Epidermal melanocyte (primary cell): ENCODE measurements around the gene VPS37B.
A peak's percentile ranks its signal among the peaks of the same experiment; 100 is the strongest.

ENCODE experiments used
- DNase-seq: peaks from one replicate; pipeline ENCODE4 v3.0.0; 2011; ENCODE audit warnings: low spot score; ENCODE audit not compliant: insufficient read length

Gene VPS37B

DNA sequence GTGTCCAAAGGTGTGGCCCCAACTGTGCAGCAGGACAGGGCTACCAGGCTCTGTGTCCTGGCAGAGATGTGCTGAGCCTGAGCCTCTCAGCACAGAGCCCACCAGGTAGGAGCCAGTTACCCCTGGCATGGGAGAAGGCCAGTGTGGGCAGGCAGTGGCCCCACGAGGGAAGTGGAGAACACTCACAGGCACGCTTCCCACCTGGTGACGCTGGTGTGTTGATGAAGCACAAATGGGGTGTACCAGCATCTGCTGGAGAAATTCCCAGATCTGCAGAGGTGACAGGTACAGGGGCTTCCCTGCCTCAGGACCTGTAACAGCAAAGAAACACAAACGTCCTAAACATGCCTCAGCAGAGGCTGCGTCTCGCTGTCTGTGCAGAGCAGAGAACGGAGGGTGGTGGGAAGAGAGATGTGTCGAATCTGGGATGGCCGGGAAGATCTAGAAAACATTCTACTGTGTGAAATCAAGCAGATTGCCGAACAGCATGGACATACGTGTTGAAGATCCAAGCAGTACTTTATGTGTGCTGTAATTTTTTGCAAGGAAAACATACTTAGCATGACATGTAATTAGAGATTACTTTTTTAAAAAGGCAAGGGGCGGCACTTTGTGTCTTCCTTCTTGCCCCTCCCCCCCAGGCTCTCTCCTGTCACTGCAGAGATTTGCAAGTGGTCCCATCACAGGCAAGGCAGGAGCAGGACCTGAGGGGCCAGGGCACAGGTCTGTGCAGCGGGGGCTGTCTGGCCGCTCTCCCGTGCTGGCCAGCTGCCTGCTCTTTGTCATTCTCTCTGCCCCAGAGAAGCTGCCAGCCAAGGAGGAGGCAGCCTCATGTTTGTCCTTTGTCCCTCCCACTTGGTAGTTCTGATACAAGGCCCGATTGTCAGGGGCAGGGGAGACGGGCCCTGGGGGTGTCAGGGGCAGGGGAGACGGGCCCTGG lies 43.3 kb downstream of the VPS37B start:
- DNase-seq = peak; percentile 79

DNA sequence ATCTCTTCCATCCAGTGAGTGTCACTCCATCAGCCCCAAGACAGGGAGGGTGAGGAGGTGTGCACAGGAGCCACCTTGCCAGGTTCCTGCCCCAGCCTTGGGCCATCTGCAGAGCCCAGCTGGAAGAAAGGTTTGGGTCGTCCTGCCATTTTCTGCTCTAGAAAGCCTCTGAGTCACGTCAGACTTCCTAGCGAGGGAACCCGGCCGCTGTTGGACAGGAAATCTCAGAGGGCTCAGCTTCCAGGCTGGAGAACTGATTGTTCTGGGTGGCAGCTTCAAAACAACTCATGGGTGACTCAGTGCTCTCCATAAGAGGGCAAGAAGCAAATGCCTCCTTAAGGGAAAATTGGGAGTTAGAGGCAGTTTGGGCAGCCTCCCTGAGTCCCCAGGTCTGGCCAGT lies 44.1 kb downstream of the VPS37B start:
- no peak for DNase-seq

DNA sequence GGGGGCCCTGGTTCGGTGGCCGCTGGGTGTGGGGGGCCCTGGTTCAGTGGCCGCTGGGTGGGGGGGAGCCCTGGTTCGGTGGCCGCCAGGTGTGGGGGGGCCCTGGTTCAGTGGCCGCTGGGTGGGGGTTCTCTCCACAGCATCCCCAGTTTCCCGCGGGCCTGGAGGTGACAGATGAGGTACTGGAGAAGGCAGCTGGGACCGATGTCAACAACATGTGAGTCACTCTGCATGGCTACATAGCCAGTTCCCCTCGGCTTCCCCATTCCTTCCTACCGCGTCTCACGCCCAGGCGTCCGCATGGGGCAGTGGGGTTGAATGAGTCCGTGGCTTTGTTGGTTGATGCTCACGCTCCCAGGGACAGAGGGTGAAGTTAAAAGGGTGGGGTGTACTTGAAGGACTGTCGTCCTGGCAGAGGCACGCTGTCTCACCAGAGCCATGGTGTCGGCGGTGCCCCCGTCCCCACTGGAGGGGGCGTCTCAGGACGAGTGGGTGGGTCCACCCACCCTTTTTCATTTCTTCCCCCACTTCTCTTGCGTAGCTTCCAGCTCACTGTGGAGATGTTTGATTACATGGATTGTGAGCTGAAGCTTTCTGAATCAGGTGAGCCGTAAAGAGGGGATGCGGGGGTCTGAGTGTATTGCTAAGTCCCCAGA lies 45.1 kb downstream of the VPS37B start:
- DNase-seq = no peak

DNA sequence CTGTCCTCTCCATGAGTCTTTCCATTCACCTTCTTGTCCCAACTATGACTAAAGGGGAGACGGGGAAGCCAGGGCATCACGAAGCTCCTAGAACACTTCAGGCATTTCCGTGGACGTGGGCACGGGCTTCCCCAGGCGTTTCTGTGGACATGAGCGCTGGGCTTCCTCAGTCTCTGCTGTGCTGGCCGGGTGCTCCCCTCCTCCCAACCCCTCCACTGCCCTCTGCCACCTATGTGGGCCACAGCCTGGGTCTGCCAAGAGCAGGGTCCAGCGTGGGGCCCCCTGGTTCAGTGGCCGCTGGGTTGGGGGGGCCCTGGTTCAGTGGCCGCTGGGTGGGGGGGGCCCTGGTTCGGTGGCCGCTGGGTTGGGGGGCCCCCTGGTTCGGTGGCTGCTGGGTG lies 45.9 kb downstream of the VPS37B start:
- DNase-seq = no peak

DNA sequence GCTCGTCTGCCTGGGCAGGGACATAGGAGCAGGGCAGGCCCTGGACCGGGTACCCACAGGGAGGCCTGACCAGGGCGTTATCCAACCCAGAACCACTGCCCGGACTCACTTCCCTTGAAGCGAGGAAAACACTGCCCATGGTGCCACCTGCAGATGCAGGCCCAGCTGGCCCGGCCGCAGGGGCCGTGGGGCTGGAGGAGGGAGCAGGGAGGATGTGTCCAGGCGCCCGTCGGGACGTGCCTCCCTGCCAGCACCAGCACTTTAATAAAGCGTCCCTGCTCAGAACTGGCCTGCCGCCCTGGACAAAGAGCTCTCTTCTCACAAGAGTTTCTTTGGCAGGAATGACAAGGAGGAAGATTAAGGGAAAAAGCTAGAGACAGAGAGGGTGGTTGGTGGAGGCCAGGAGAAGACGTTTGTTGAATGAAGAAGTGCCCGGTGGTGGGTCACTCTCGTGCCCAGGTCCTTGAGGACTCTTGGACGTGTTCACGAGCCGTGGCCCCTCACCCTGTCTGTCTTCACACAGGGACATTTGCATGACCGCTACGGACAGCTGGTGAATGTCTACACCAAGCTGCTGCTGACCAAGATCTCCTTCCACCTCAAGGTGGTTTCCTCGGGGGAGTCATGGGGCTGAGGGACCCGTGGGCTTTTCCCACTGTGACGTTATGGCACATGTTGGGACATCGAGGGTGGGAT lies 46.4 kb downstream of the VPS37B start:
- no peak for DNase-seq

DNA sequence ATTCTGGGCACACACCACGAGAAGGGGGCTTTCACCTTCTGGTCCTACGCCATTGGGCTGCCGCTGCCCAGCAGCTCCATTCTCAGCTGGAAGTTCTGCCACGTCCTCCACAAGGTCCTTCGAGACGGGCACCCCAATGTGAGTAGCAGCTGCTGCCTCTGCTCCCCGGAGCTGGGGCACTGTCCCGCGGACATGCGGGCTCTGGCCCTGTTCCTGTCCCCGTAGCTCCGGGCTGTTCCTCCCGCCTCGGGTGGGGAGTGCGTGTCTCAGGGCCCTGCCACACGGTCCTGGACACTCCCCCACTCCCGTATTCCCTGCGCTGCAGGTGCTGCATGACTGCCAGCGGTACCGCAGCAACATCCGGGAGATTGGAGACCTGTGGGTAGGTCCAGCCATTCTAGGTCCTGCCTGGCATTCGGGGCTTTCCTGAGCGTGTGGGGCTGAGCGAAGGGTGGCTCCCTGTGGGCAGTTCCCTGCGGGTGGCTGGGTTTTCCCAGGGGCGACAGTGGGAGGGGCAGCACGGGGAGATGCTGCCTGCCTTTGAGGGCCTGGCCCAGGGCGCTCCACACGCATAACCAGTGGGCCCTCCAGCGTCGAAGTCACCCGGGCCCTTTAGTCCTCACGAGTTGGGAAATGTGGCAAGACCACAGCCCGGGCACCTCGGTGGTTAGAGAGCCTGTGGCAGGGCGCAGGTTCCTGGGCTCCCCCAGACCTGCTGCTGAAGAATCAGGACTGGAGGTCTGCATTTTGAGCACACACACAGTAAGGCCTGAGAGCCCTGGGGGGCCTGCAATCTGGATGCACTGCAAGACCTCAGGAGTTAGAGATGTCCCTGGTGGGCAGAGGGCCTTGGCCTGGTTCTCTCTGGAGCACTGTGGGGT lies 47.2 kb downstream of the VPS37B start:
- DNase-seq = no peak

DNA sequence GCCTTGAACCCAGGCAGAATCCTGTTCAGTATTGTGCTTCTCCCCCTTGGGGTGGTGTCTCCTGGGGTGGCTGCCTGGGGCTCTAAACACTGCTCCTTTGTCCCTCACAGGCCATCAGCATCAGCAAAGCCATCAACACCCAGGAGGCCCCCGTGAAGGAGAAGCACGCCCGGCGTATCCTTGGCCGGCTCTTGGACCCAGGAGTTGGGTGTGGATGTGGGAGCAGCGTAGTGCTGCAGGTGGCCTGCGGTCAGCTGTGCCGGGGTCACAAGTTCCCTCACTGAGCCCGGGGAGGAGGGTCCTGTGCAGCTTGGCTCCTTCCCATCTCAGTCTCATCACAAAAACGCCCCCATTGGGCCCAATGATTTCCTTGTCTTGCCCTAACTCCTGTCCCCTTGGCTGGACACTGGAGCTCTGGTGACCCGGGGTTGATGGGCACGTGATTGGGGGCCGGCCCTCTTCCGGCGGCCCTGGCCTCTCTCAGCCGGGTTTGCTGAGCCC lies 48.0 kb downstream of the VPS37B start:
- DNase-seq = no peak

DNA sequence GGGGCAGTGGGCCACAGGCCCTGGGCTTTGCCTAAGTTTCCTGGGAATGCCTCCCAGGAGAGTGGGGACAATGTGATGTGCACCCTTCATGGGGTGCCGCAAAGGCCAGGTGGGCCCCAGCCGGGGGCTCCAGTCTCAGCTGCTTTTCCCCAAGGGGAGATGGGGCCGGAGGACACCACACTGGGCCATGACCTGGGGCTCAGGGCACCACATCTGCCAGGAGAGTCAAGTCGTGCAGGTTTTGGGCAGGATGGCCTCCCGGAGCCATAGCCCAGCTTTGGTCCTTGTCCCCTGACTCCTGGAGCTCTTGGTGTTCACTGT lies 48.4 kb downstream of the VPS37B start:
- DNase-seq = no peak

DNA sequence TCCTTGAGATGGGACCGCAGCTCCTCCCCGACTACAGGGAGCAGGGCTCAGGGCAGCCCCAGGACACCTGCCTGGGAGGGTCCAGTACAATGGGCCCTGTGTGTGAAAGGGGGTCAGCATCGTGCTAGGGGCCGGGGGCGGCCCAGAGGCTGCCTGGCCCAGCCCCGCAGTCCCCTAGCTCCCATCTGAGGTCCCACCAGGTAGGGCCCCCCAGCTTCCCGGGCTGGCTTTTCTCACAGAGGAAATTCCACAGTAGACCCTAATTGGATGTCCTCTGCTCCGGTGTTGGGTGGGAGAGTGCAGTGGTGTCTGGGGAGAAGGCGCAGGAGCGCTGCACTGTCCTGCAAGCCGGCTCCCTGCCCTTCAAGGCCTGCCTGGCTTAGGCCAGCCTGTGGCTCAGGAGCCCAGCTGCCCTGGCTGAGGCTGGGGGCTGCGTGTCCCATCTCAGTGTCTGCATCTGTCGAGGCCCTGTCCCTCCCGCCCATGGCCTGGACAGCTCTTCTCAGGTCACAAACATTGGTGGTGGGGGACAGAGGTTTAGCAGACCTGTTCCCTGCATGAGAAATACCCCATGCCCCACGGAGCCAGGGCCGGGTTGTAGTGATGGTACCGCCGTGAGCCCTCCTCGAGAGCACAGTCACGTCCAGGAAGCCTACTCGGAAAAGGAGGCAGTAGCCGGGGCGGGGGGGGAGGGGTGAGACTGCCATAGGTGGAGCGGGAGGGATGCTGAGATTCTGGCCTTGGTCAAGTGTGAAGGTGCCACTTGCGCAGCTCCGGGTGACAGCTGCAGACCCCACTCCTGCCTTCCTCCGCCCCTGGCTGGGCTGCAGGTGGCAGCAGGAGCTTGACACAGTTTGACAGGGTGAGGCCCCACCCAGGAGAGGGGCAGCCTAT lies 49.1 kb downstream of the VPS37B start:
- no peak for DNase-seq

DNA sequence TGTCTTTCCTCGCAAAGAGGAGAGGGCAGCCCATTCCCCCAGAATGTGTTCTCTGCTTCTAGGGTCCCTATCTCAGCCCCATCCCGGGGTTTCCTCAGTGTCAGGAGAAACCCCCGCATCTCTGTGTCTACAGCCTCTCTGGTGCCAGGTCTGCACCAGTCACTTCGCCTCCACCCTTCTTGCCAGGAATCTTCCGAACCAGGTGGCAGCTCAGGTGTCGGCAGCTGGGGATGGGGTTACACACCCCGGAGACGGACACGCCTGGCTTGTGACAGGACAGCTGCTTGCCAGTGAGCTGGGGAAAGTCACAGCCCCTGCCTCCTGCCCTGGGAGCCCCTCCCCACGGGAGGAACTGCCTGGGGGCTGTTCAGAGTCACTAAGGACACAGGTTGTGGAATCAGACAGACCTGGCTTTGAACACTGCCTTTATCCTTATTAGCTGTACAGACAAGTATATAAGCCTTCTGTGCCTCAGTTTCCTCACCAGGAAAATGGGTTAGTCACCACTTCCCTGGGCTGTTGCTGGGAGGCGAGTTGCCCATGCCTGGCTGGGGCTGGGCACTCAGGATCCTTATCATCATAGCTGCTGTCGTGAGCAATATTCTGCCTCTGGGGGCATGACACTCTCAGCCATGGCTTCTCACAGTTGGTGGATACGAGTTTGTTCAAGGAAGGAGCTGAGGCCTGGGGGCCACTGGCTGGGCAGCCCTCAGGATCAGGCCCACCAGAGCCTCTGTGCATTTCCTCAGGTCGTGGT lies 49.9 kb downstream of the VPS37B start:
- DNase-seq = no peak

DNA sequence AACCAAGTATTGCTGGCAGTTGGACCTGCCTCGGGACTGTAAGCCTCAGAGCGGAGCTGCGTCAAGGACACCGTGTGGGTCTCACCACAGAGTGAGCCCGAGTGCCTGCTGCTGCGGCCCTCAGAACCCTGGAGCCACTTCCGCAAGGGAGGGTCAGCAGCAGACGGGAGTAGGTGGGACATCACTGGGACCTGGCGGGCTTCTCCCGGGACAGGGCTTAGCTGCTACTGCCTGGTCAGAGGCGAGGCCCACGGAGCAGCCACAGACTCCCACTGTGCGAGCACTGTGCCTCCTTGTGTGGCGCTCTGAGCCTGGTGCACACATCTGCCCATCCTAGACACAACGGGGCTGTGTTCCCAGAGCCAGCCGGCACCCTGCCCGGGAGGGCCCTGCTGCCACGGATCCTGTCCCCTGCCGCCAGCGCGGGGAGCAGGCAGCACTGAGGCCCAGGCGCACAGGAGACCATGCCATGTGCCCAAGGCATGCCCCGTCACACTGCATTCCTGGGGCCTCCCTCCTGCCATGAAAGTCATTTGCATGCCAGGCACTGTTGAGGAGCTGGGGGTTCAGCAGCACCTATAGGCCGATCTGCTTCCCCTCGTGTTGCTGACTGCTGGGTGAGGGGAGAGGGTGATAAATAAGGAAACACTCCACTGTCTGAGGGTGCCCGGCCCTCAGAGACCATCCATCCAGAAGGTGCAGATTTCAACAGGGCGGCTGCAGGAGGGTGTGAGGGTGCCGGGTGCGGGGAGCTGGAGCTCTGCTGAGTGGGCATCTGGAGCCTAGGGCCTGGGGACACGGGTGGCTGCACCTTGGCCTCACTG lies 50.7 kb downstream of the VPS37B start:
- DNase-seq = no peak

DNA sequence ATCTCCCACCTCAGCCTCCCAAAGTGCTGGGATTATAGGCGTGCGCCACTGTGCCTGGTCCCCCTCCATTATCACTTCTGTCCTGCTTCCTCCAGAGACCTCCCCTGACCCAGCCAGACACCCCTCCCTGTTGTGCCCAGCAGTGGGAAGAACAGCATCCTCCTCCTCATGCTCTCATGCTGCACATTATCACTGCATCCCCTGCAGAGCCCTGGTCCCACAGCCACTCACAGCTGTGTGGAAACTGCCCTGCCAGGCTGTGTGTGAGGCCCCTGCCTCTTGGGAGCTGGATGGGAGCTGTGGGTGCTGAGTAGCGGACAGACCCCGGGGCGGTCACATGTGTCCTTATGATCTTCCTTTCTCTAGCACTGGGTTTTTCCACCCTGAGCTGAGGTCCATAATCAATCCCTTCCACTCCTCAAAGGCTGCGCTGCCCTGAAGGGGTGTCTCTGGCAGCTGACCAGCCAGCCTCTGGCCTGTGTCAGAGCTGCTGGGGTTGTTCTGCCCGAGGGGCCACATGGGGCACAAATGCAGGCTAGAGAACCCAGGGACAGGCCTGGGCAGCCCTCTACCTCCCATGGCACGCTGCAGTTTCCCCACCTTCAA lies 51.5 kb downstream of the VPS37B start:
- DNase-seq = peak; percentile 98

DNA sequence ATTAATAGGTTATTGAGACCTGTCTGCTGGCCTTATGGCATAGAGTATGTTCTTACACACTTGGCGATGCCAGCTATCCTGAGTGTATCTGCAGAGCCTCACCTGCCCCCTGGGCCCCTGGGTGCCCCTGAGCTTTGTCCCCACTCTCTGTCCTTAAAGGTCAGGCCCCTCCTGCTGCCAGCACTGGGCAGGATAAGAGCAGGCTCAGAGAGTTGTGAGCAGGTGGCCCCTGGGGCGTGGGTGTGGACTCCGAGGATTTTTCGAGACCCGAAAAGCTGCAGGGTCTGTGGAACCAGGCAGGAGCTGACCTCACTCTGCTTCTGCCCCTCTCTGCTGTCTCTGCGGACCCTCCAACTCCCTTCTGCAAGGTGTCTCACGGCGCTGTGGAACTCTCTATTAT lies 52.5 kb downstream of the VPS37B start:
- DNase-seq = no peak

DNA sequence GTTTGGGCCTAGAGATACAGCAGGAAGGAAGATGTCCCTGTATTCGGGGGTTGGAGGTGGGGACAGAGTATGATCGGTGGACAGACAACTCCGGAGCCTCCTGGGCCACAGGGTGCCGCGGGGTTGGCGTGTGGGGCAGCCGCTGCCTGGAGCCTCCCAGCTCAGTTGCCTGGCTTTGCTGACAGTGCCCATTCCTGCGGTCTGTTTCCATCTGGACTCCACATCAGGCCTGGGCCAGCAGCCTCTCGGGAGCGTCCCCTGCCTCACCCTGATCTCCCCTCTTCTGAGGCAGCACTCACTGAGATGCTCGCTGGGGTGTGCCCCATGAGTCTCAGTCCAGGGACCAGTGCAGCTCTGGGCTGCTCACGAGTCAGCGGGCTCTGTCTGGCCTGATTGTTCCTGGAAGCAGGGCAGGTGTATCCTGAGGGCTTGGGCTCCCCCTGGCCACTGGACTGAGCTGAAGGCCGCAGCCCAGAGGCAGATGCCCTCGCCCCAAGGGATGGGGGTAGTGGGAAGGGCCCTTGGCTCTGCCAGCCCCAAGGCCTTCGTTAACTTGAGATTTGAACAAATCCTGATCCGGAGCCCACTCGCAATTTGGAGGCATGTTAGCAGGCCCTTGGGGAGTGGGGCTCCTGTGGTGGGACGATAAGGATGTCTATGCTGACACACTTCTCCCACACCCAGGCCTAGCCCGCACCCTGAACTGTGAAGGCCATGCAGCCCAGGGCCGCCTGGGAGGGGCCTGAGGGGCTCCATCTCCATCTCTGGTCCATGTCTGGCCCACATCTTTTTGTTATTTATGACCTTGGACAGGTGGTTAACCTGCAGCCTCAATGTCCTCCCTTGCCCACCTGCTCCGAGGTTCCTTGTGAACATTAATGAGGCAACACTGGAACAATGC lies 53.2 kb downstream of the VPS37B start:
- peak; percentile 87 for DNase-seq

DNA sequence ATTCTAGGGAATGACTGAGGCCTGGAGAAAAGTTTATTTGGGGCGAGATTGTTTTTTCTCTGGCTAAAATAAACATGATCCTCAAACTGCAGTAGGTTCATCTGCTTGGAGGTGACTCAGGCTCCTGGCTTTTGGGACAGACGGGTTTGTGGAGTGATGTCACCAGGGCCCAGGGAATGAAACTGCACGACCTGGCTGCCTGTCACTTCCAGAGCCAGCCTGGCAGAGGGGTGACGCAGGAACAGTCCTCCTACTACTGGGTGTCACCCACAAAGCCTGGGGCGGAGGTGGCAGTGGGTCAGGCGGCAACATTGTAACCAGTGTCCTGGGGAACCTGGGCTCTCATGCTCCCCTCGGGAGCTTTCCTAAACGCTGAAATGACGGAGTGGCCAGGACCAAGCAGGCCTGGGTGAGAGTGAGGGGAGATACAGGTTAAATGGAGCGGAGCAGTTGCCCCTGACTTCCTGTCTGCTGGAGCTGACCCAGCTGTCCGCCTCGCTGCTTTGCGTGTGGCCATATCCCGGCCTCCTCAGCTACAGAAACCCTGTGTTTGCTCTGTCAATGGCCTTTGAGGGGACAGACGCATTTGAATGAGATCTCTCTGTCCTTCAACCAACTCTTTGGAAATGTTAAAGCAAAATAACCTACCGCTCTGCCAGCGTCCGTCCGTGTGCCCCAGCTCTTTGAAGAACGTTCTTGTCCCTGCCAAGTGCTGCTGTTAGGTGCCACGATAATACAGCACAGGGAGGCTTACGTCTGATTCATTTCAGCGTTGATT lies 54.2 kb downstream of the VPS37B start:
- DNase-seq = no peak
